Placental pericyte (primary cell): ENCODE results near the gene HPSE. TPM values are rescaled to one million over a fixed set of nuclear protein-coding genes. Genes with fewer than 3 reads are reported as not detected.

Experiments used
- small RNA-seq: library from RNA; depleted of rRNA; stranded (forward); fragments of <200 nt; gene quantifications from one replicate; pipeline ENCODE3, GENCODE V24; 2012; ENCODE audit warnings: low replicate concordance
- total RNA-seq: library from RNA; depleted of rRNA; stranded (reverse); fragments of >200 nt; gene quantifications from 2 replicates; pipeline ENCODE4 v1.2.3, GENCODE V29; 2012

Gene HPSE
- total RNA-seq: 0.14 and 0.66 TPM in 2 replicates

GRCh38 chr4:83334425-83335241 is at the start of gene HPSE:
Gene HPSE, minus strand, starts transcription at chr4:83334848. Its CDS starts 66 bp downstream, at chr4:83334782.

DNA sequence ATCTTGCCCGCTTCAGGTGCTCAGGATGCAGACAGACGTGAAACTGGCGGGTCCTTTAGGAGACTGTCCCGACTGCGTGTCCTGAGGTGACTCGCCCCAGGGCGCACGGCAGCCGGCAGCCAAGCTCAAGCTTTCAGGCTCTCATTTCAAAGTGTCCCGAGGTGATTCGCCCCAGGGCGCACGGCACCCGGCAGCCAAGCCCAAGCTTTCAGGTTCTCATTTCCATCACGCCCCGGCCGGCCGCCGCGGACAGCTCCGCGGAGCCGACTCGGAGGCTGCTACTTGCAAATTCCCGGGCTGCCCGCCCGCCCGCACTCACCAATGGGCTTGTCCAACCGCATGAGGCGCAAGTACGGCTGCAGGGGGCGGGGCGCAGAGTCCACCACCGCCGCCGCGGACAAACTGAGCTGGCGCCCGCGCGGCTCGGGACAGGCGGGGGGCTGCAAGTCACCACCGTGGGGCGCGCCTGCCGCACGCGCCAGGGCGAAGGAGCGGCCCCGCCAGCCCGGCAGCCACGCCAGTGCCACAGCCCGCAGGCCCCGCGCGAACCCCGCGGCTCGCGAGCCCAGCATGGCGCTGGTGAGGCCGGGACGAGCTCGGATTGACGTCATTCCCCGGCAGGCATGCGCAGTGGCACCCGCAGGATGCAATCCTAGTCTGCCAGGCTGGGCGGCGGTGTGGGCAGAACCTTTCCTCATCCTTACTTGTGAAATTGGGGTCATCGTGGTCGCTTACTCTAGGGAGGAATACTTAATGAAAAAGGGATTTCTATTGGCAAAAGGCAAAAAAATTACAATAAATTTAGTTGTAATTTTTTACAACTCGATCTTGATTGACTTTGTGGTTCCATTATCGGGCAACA is 50.2 kb downstream of the HPSE start, which contains the start of gene COQ2:
COQ2 (minus strand) TSS at position 606 of the 862 bp plus-strand sequence; CDS start at position 572, 34 bp downstream.

Small RNAs within 50 kb of the gene (small RNA-seq; reads per million reads assigned to genes)
- gene AC114781.5: not detected

Other genes starting within 250 kb of the HPSE start
- gene PLAC8, start 220.1 kb downstream of the HPSE start, total RNA-seq: 0.14 TPM in 1 of 2 replicates, not detected in the other
- gene COQ2, start 50.0 kb downstream of the HPSE start, total RNA-seq: 7.9 and 12.2 TPM in 2 replicates
- 13.7 and 16.0 TPM in 2 replicates for gene HELQ, start 121.0 kb upstream of the HPSE start, total RNA-seq
- gene MRPS18C, start 121.2 kb upstream of the HPSE start, total RNA-seq: 14.9 and 20.3 TPM in 2 replicates
- gene ABRAXAS1, start 150.3 kb upstream of the HPSE start, total RNA-seq: 10.5 and 11.6 TPM in 2 replicates
- 2.0 and 8.3 TPM in 2 replicates for gene GPAT3, start 201.3 kb upstream of the HPSE start, total RNA-seq